HEK293 (cell line): ENCODE results near the gene NKAPL.

Experiments used
- BCL11B ChIP-seq: fragments of 450-650 bp; formaldehyde crosslinking; IDR thresholded peaks from 2 replicates; pipeline ENCODE4 v1.5.1; 2016; ENCODE audit warnings: low read depth, missing biosample characterization, missing genetic modification characterization
- BCL6B ChIP-seq: fragments of 450-650 bp; formaldehyde crosslinking; IDR thresholded peaks from 2 replicates; pipeline ENCODE4 v1.5.1; 2017; ENCODE audit warnings: missing biosample characterization, missing genetic modification characterization
- HOXD13 ChIP-seq: sonication (generic); formaldehyde crosslinking; IDR thresholded peaks from 2 replicates; pipeline ENCODE4 v1.8.0; 2022; ENCODE audit warnings: missing genetic modification reagents, borderline replicate concordance
- OSR2 ChIP-seq: fragments of 450-650 bp; formaldehyde crosslinking; IDR thresholded peaks from 2 replicates; pipeline ENCODE4 v1.5.1; 2016; ENCODE audit warnings: missing biosample characterization, missing genetic modification characterization
- PBX3 ChIP-seq: sonication (generic); formaldehyde crosslinking; IDR thresholded peaks from 2 replicates; pipeline ENCODE4 v1.8.1; 2022; ENCODE audit warnings: mild to moderate bottlenecking, moderate library complexity, missing genetic modification reagents
- REST ChIP-seq: fragments of 450-650 bp; formaldehyde crosslinking; IDR thresholded peaks from 2 replicates; pipeline ENCODE4 v1.5.1; 2016; ENCODE audit warnings: missing biosample characterization, missing genetic modification characterization
- ZBTB10 ChIP-seq: fragments of 450-650 bp; formaldehyde crosslinking; IDR thresholded peaks from 2 replicates; pipeline ENCODE4 v1.5.1; 2016; ENCODE audit warnings: missing biosample characterization, missing genetic modification characterization
- ZNF133 ChIP-seq: fragments of 450-650 bp; formaldehyde crosslinking; IDR thresholded peaks from 2 replicates; pipeline ENCODE4 v1.5.1; 2016; ENCODE audit warnings: missing biosample characterization, missing genetic modification characterization
- ZNF202 ChIP-seq: fragments of 450-650 bp; formaldehyde crosslinking; IDR thresholded peaks from 2 replicates; pipeline ENCODE4 v1.5.1; 2016; ENCODE audit warnings: missing biosample characterization, missing genetic modification characterization, borderline replicate concordance
- ZNF211 ChIP-seq: fragments of 450-650 bp; formaldehyde crosslinking; IDR thresholded peaks from 2 replicates; pipeline ENCODE4 v1.5.1; 2016; ENCODE audit warnings: low read depth, missing biosample characterization, missing genetic modification characterization
- ZNF214 ChIP-seq: fragments of 450-650 bp; formaldehyde crosslinking; IDR thresholded peaks from 2 replicates; pipeline ENCODE4 v1.5.1; 2017; ENCODE audit warnings: missing biosample characterization, mild to moderate bottlenecking, missing genetic modification characterization, borderline replicate concordance
- ZNF239 ChIP-seq: fragments of 450-650 bp; formaldehyde crosslinking; IDR thresholded peaks from 2 replicates; pipeline ENCODE4 v1.5.1; 2016; ENCODE audit warnings: missing biosample characterization, missing genetic modification characterization
- ZNF350 ChIP-seq: fragments of 450-650 bp; formaldehyde crosslinking; IDR thresholded peaks from 2 replicates; pipeline ENCODE4 v1.5.0; 2017; ENCODE audit warnings: missing biosample characterization, mild to moderate bottlenecking, missing genetic modification characterization
- ZNF354C ChIP-seq: fragments of 450-650 bp; formaldehyde crosslinking; IDR thresholded peaks from 2 replicates; pipeline ENCODE4 v1.5.1; 2016; ENCODE audit warnings: missing biosample characterization, missing genetic modification characterization, low read depth, borderline replicate concordance
- ZNF366 ChIP-seq: fragments of 450-650 bp; formaldehyde crosslinking; conservative IDR thresholded peaks from 2 replicates; pipeline ENCODE4 v1.5.1; 2016; ENCODE audit warnings: missing biosample characterization, missing genetic modification characterization
- ZNF426 ChIP-seq: fragments of 450-650 bp; formaldehyde crosslinking; IDR thresholded peaks from 2 replicates; pipeline ENCODE4 v1.5.1; 2017; ENCODE audit warnings: missing biosample characterization, missing genetic modification characterization, mild to moderate bottlenecking, inconsistent platforms, moderate library complexity
- ZNF560 ChIP-seq: fragments of 450-650 bp; formaldehyde crosslinking; IDR thresholded peaks from 2 replicates; pipeline ENCODE4 v1.5.1; 2017; ENCODE audit warnings: missing biosample characterization, missing genetic modification characterization, borderline replicate concordance
- ZNF624 ChIP-seq: fragments of 450-650 bp; formaldehyde crosslinking; IDR thresholded peaks from 2 replicates; pipeline ENCODE4 v1.5.1; 2017; ENCODE audit warnings: missing biosample characterization, missing genetic modification characterization
- ZNF639 ChIP-seq: fragments of 450-650 bp; formaldehyde crosslinking; IDR thresholded peaks from 2 replicates; pipeline ENCODE4 v1.5.1; 2016; ENCODE audit warnings: missing biosample characterization, missing genetic modification characterization
- ZNF654 ChIP-seq: fragments of 450-650 bp; formaldehyde crosslinking; IDR thresholded peaks from 2 replicates; pipeline ENCODE4 v1.5.1; 2016; ENCODE audit warnings: low read depth, missing biosample characterization, missing genetic modification characterization
- ZNF658 ChIP-seq: fragments of 450-650 bp; formaldehyde crosslinking; IDR thresholded peaks from 2 replicates; pipeline ENCODE4; 2016; ENCODE audit warnings: missing biosample characterization, missing genetic modification characterization
- ZNF664 ChIP-seq: fragments of 450-650 bp; formaldehyde crosslinking; IDR thresholded peaks from 2 replicates; pipeline ENCODE4 v1.5.1; 2016; ENCODE audit warnings: missing biosample characterization, missing genetic modification characterization
- ZNF707 ChIP-seq: fragments of 450-650 bp; formaldehyde crosslinking; IDR thresholded peaks from 2 replicates; pipeline ENCODE4 v1.5.1; 2016; ENCODE audit warnings: missing biosample characterization, missing genetic modification characterization
- ZNF76 ChIP-seq: fragments of 450-650 bp; formaldehyde crosslinking; IDR thresholded peaks from 2 replicates; pipeline ENCODE4; 2016; ENCODE audit warnings: low read depth, missing biosample characterization, missing genetic modification characterization, borderline replicate concordance
- ZNF777 ChIP-seq: fragments of 450-650 bp; formaldehyde crosslinking; IDR thresholded peaks from 2 replicates; pipeline ENCODE4 v1.5.1; 2017; ENCODE audit warnings: missing biosample characterization, missing genetic modification characterization, borderline replicate concordance
- ZNF843 ChIP-seq: fragments of 450-650 bp; formaldehyde crosslinking; IDR thresholded peaks from 2 replicates; pipeline ENCODE4 v1.5.1; 2016; ENCODE audit warnings: missing biosample characterization, missing genetic modification characterization
- ZSCAN4 ChIP-seq: fragments of 450-650 bp; formaldehyde crosslinking; IDR thresholded peaks from 2 replicates; pipeline ENCODE4 v1.5.1; 2017; ENCODE audit warnings: missing biosample characterization, missing genetic modification characterization

Gene NKAPL

GRCh38 chr6:28212510-28213212, 46.4 kb upstream of the NKAPL start (continued):
- TF ChIP-seq ZSCAN4 (tag by site-specific recombination) (peak; percentile 67), ZNF239 (tag by site-specific recombination) (0 out of 2 replicates have a peak, but pooled peaks have one; percentile 14), ZNF202 (tag by site-specific recombination) (no peak), ZNF366 (peak; percentile 84), ZNF426 (tag by site-specific recombination) (no peak), ZNF76 (peak; percentile 66; the same call in 1 of the 2 replicates), ZNF639 (tag by site-specific recombination) (peak; percentile 97), HOXD13 (CRISPR knock-in tag) (0 out of 2 replicates have a peak, but pooled peaks have one; percentile 30), ZNF777 (tag by site-specific recombination) (no peak), ZNF658 (tag by site-specific recombination) (no peak), BCL11B (tag by site-specific recombination) (peak; percentile 73; the same call in 1 of the 2 replicates), ZNF354C (tag by site-specific recombination) (no peak), ZNF707 (no peak), ZNF350 (tag by site-specific recombination) (no peak), ZNF560 (tag by site-specific recombination) (no peak), ZNF133 (no peak), BCL6B (tag by site-specific recombination) (peak; percentile 56; the same call in 1 of the 2 replicates), REST (tag by site-specific recombination) (peak; percentile 43; the same call in 1 of the 2 replicates), ZNF843 (tag by site-specific recombination) (peak; percentile 83), ZBTB10 (tag by site-specific recombination) (no peak), ZNF624 (tag by site-specific recombination) (no peak), ZNF664 (tag by site-specific recombination) (peak; percentile 57; the same call in 1 of the 2 replicates), ZNF214 (tag by site-specific recombination) (0 out of 2 replicates have a peak, but pooled peaks have one; percentile 43), PBX3 (CRISPR knock-in tag) (no peak; the same call in 1 of the 2 replicates), ZNF654 (peak; percentile 1; the same call in 1 of the 2 replicates), ZNF211 (tag by site-specific recombination) (no peak), OSR2 (tag by site-specific recombination) (peak; percentile 69; the same call in 1 of the 2 replicates)
